ENCODE measurements around the gene C19orf38. TPM values are rescaled to one million over a fixed set of nuclear protein-coding genes. Genes with fewer than 3 reads are reported as not detected.

The C19orf38 gene
- total RNA-seq, 1 donor from 2014 or later: 0.26 TPM

- H3K27me3 ChIP-seq (ENCODE audit: control insufficient read depth, insufficient read depth, low read length): no peaks in the 10 kb centered on the region
- no peak overlapping the region for H3K4me3 ChIP-seq (ENCODE audit: low read depth, low read length)
- peaks cover 28% of the 10 kb centered on the region for H3K36me3 ChIP-seq (ENCODE audit: control insufficient read depth, insufficient read depth, low read length)
- FAIRE-seq: no peak
- DNase-seq (ENCODE audit: low read depth): no peak
- TF ChIP-seq, protein P1, sequence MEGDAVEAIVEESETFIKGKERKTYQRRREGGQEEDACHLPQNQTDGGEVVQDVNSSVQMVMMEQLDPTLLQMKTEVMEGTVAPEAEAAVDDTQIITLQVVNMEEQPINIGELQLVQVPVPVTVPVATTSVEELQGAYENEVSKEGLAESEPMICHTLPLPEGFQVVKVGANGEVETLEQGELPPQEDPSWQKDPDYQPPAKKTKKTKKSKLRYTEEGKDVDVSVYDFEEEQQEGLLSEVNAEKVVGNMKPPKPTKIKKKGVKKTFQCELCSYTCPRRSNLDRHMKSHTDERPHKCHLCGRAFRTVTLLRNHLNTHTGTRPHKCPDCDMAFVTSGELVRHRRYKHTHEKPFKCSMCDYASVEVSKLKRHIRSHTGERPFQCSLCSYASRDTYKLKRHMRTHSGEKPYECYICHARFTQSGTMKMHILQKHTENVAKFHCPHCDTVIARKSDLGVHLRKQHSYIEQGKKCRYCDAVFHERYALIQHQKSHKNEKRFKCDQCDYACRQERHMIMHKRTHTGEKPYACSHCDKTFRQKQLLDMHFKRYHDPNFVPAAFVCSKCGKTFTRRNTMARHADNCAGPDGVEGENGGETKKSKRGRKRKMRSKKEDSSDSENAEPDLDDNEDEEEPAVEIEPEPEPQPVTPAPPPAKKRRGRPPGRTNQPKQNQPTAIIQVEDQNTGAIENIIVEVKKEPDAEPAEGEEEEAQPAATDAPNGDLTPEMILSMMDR (IDR thresholded peaks at IDR 0.05; ENCODE audit: insufficient read depth, low read length, severe bottlenecking): no peak
These were observed 70.1 kb downstream of the C19orf38 start for GRCh38 chr19:10918359-10918758.

Other genes starting within 250 kb of the C19orf38 start
- 18.7 and 36.0 TPM in 2 replicates for gene SLC44A2, start 222.9 kb upstream of the C19orf38 start, total RNA-seq
- 85.8 and 97.4 TPM in 2 replicates for gene ILF3, start 194.1 kb upstream of the C19orf38 start, total RNA-seq
- gene QTRT1, start 147.0 kb upstream of the C19orf38 start, total RNA-seq: 18.8 and 32.9 TPM in 2 replicates
- 68.4 and 89.7 TPM in 2 replicates for gene DNM2, start 130.3 kb upstream of the C19orf38 start, total RNA-seq
- 42.0 and 45.3 TPM in 2 replicates for gene TMED1, start 12.2 kb upstream of the C19orf38 start, total RNA-seq
- 9.2 and 14.3 TPM in 2 replicates for gene CARM1, start 23.1 kb downstream of the C19orf38 start, total RNA-seq
- 110 and 144 TPM in 2 replicates for gene YIPF2, start 80.2 kb downstream of the C19orf38 start, total RNA-seq
- gene TIMM29, start 80.4 kb downstream of the C19orf38 start, total RNA-seq: 37.5 and 42.1 TPM in 2 replicates
- 49.2 and 68.6 TPM in 2 replicates for gene SMARCA4, start 112.6 kb downstream of the C19orf38 start, total RNA-seq
- gene LDLR, start 241.0 kb downstream of the C19orf38 start, total RNA-seq: 72.7 and 109 TPM in 2 replicates

Data from bronchial epithelial cell (primary cell).